ENCODE results near the gene FBXO5.
A peak's percentile ranks its signal among the peaks of the same experiment; 100 is the strongest.
"Not testable (repeated sequence)": the region's sequence is repeated elsewhere in the genome, so short reads cannot be mapped to it uniquely, and the experiment has no call there.

Gene FBXO5
- long read RNA-seq, donor 1, partial matches to known transcripts = 12 of 20 reads
- long read RNA-seq, donor 1, other reads (novel, unspliced or antisense) = 0 of 20 reads
- long read RNA-seq, donor 2, partial matches to known transcripts = 0 of 5 reads
- long read RNA-seq, donor 2, other reads (novel, unspliced or antisense) = 0 of 5 reads
- long read RNA-seq, donor 3, partial matches to known transcripts = 5 of 10 reads
- long read RNA-seq, donor 3, other reads (novel, unspliced or antisense) = 0 of 10 reads
- long read RNA-seq, donor 4, partial matches to known transcripts = 5 of 14 reads
- long read RNA-seq, donor 4, other reads (novel, unspliced or antisense) = 0 of 14 reads
- long read RNA-seq, donor 5, transcript FBXO5-201 (5 exons, 2,037 nt) = major isoform, 9 of 23 reads
- long read RNA-seq, donor 5, transcript FBXO5-202 (5 exons, 2,221 nt) = minor isoform, 5 of 23 reads
- long read RNA-seq, donor 5, partial matches to known transcripts = 8 of 23 reads
- long read RNA-seq, donor 5, other reads (novel, unspliced or antisense) = 0 of 23 reads
- long read RNA-seq, donor 6, partial matches to known transcripts = 0 of 3 reads
- long read RNA-seq, donor 6, other reads (novel, unspliced or antisense) = 0 of 3 reads
- long read RNA-seq, donor 7, transcript FBXO5-201 (5 exons, 2,037 nt) = major isoform, 7 of 44 reads
- long read RNA-seq, donor 7, transcript FBXO5-202 (5 exons, 2,221 nt) = major isoform, 7 of 44 reads
- long read RNA-seq, donor 7, partial matches to known transcripts = 29 of 44 reads
- long read RNA-seq, donor 7, other reads (novel, unspliced or antisense) = 0 of 44 reads
- long read RNA-seq, donor 8, transcript FBXO5-201 (5 exons, 2,037 nt) = major isoform, 5 of 21 reads
- long read RNA-seq, donor 8, transcript FBXO5-202 (5 exons, 2,221 nt) = major isoform, 5 of 21 reads
- long read RNA-seq, donor 8, partial matches to known transcripts = 10 of 21 reads
- long read RNA-seq, donor 8, other reads (novel, unspliced or antisense) = 0 of 21 reads

GRCh38 chr6:152982904-152983636 lies at the start of gene FBXO5:
Gene FBXO5 (minus strand): TSS chr6:152983041. CDS start chr6:152982959, 82 bp downstream.
- peak; percentile 98 for DNase-seq

- no peak for DNase-seq
These were observed 49.5 kb upstream of the FBXO5 start for GRCh38 chr6:153032255-153032882.

- DNase-seq = no peak
These were observed 48.6 kb upstream of the FBXO5 start for GRCh38 chr6:153031335-153031955.

- DNase-seq = no peak
These were observed 46.1 kb upstream of the FBXO5 start for GRCh38 chr6:153028963-153029362.

GRCh38 chr6:153028286-153028685 lies 45.4 kb upstream of the FBXO5 start:
- no peak for DNase-seq

- no peak for DNase-seq
These were observed 44.6 kb upstream of the FBXO5 start for GRCh38 chr6:153027480-153027879.

GRCh38 chr6:153024709-153025017 lies 41.8 kb upstream of the FBXO5 start:
- no peak for DNase-seq

- peak; percentile 38 for DNase-seq
These were observed 41.3 kb upstream of the FBXO5 start for GRCh38 chr6:153023977-153024708.

GRCh38 chr6:153018355-153018754 lies 35.5 kb upstream of the FBXO5 start:
- DNase-seq = no peak

- no peak for DNase-seq
These were observed 34.0 kb upstream of the FBXO5 start for GRCh38 chr6:153016846-153017245.

GRCh38 chr6:153015094-153015640 lies 32.3 kb upstream of the FBXO5 start:
- no peak for DNase-seq

GRCh38 chr6:153013438-153013837 lies 30.6 kb upstream of the FBXO5 start:
- no peak for DNase-seq

GRCh38 chr6:153012856-153013255 lies 30.0 kb upstream of the FBXO5 start:
- DNase-seq = no peak

GRCh38 chr6:153003366-153003690 lies 20.5 kb upstream of the FBXO5 start:
- DNase-seq = no peak

- peak; percentile 93 for DNase-seq
These were observed 19.9 kb upstream of the FBXO5 start, which contains the start of gene MTRF1L for GRCh38 chr6:153002613-153003365. Gene MTRF1L (minus strand): TSS chr6:153002709. CDS start chr6:153002685, 24 bp downstream.

GRCh38 chr6:153001767-153002612 lies 19.1 kb upstream of the FBXO5 start:
- DNase-seq = no peak

GRCh38 chr6:153000790-153001189 lies 17.9 kb upstream of the FBXO5 start:
- DNase-seq = not testable (repeated sequence)

GRCh38 chr6:153000243-153000642 lies 17.4 kb upstream of the FBXO5 start:
- no peak for DNase-seq

GRCh38 chr6:152999538-152999937 lies 16.7 kb upstream of the FBXO5 start:
- not testable (repeated sequence) for DNase-seq
